ENCODE data around the gene ODAD3.

ODAD3 gene

GRCh38 chr19:11435057-11435832 is at the start of gene ODAD3, which contains the start of gene PRKCSH:
Gene ODAD3 (minus strand): TSS chr19:11435121. CDS start chr19:11435016, 105 bp downstream.
Gene PRKCSH (plus strand): TSS chr19:11435635. CDS start chr19:11436118, 483 bp downstream.
- Histone ChIP-seq H3K36me3 (ENCODE audit: control insufficient read depth, insufficient read depth, low read length) (peaks cover 19% of the 10 kb centered on the region), H3K9me3 (ENCODE audit: control insufficient read depth, insufficient read depth, low read length) (no peaks in the 10 kb centered on the region), H3K9ac (ENCODE audit: low read depth, low read length) (peak within 1 kb of the TSS; percentile 87), H3K4me1 (ENCODE audit: control insufficient read depth, insufficient read depth, low read length) (peaks cover 4% of the 10 kb centered on the region), H3K27me3 (ENCODE audit: control insufficient read depth, insufficient read depth, low read length) (no peaks in the 10 kb centered on the region), H3K4me3 (ENCODE audit: low read depth, low read length) (peak within 1 kb of the TSS; percentile 95)

GRCh38 chr19:11483366-11484111 is 48.6 kb upstream of the ODAD3 start:
- Histone ChIP-seq H3K9me3 (ENCODE audit: control insufficient read depth, insufficient read depth, low read length) (no peaks in the 10 kb centered on the region), H3K4me3 (ENCODE audit: low read depth, low read length) (peak overlapping the region; percentile 18), H3K27me3 (ENCODE audit: control insufficient read depth, insufficient read depth, low read length) (peaks cover 23% of the 10 kb centered on the region), H3K36me3 (ENCODE audit: control insufficient read depth, insufficient read depth, low read length) (no peaks in the 10 kb centered on the region), H3K4me1 (ENCODE audit: control insufficient read depth, insufficient read depth, low read length) (no peaks in the 10 kb centered on the region), H3K9ac (ENCODE audit: low read depth, low read length) (no peak overlapping the region)

DNA sequence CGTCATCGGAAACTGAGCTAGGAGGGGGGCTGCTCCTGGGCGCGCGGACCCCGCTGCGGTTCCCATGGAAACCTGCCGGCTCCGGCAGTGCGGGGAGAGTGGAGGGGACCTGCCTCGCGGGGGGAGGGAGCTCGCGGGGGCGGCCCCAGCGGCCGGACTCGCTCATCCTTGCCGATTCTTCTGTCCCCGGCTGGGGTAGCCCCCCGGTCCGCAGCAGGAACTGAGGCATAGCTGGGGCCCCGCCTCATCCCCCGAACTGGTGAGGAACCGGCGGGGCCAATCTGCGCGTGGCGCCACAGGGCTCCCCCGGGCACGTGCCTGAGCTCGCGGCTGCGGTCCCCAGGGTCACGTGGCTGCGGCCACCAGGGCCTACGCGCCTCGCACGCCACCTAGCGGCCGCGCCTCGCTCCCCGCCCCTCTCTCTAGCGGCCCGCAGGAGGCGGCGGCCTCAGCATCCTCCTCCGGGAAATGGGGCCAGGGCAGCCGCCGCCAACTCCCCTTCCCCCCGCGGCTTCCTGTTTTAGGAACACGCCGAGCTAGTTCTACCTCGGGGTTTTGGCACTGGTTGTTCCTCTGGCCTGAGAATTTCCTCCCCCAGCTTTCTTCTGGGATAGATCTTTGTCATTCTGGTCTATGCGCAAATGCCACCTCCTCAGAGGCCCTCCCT is 47.6 kb upstream of the ODAD3 start:
- no peaks in the 10 kb centered on the region for H3K36me3 ChIP-seq (ENCODE audit: control insufficient read depth, insufficient read depth, low read length)
- H3K4me1 ChIP-seq (ENCODE audit: control insufficient read depth, insufficient read depth, low read length) = no peaks in the 10 kb centered on the region
- H3K9ac ChIP-seq (ENCODE audit: low read depth, low read length) = no peak overlapping the region
- H3K9me3 ChIP-seq (ENCODE audit: control insufficient read depth, insufficient read depth, low read length) = no peaks in the 10 kb centered on the region
- peaks cover 26% of the 10 kb centered on the region for H3K27me3 ChIP-seq (ENCODE audit: control insufficient read depth, insufficient read depth, low read length)
- peak overlapping the region; percentile 26 for H3K4me3 ChIP-seq (ENCODE audit: low read depth, low read length)

DNA sequence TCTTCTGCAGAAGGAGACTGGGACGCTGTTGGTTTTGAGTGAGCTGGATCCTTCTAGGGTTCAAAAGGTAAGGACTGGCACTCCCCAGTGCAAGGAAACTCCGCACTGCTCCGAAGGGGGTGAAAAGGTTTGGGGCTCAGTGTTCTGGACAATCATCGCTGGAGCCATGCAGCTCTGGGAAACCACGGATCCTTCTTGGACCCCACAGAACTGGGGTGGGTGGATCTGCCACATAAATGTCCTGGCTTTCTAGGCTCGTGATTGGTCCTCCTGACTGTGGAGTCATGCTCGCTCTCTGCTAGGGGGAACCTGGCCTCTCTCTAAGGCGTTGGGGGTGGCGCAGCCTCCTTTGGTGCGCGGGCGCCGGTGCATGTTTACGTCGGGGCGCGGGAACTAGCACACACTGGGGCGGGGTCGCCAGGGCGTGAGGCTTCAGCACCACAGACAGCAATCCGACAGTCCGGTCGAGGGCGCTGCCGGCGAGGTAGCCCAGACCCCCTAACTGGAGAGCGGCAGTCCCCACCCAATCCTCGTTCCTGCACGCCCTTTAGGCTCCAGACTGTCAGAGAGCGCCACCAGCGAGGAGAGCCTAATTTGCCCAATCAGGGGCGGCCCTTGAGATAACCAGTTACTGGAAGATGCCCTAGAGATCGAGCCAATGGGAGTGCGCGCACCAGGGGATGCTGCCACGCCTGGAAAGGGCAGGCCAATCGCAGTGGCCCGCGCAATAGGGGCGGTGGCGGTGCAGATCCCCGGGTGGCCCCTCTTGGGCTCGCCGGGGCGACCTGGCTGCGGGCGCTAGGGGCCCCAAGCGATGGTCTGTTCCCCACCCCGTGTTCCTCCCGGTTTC is 46.8 kb upstream of the ODAD3 start:
- Histone ChIP-seq H3K4me3 (ENCODE audit: low read depth, low read length) (peak overlapping the region; percentile 37), H3K9ac (ENCODE audit: low read depth, low read length) (no peak overlapping the region), H3K27me3 (ENCODE audit: control insufficient read depth, insufficient read depth, low read length) (peaks cover 26% of the 10 kb centered on the region), H3K4me1 (ENCODE audit: control insufficient read depth, insufficient read depth, low read length) (no peaks in the 10 kb centered on the region), H3K9me3 (ENCODE audit: control insufficient read depth, insufficient read depth, low read length) (no peaks in the 10 kb centered on the region), H3K36me3 (ENCODE audit: control insufficient read depth, insufficient read depth, low read length) (no peaks in the 10 kb centered on the region)

DNA sequence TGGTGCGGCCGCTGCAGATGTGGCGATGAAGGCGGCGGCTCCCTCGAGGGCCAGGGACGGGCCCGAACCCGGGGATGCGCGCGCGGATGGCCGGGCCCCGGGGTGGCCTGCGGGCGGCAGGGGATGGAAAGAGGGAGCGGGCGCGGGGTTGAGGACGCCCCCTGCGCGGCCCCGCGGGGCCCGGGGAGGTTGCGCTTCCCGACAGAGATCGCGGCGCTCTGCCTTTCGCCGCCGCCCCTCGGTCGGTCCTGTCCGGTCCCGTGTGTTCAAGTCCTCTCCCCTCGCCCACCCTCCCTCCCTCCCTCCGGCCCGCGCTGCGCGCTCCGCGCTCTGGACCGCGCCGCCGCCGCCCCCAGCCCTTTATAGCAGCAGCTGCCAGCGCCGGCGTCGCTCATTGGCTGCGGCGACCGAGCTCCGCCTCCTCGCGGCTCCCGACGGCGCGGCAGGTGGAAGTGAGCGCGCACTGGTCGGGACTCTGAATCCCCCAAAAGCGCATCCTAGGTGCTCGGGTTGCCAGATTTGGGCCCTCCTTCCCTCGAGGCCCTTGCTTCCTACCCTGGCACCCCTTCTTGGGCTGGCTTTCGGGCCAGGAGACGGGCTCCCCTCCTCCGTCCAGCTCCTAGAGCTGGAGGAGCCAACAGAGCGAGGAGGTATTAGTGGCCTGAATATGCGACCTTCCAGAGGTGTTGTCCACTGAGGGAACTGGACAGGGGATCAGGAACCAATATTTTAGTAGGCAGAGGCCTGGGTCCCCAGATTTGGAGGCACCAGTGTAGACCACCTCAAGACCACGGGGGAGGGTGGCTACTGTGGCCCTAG is 46.0 kb upstream of the ODAD3 start, which contains the start of gene ELAVL3:
ELAVL3 (minus strand) TSS at position 332 of the 819 bp plus-strand sequence. CDS start 438 bp downstream, outside the sequence.
- H3K4me3 ChIP-seq (ENCODE audit: low read depth, low read length) = peak within 1 kb of the TSS; percentile 37
- no peaks in the 10 kb centered on the region for H3K9me3 ChIP-seq (ENCODE audit: control insufficient read depth, insufficient read depth, low read length)
- H3K27me3 ChIP-seq (ENCODE audit: control insufficient read depth, insufficient read depth, low read length) = peaks cover 26% of the 10 kb centered on the region
- no peak within 1 kb of the TSS for H3K9ac ChIP-seq (ENCODE audit: low read depth, low read length)
- H3K36me3 ChIP-seq (ENCODE audit: control insufficient read depth, insufficient read depth, low read length) = no peaks in the 10 kb centered on the region
- no peaks in the 10 kb centered on the region for H3K4me1 ChIP-seq (ENCODE audit: control insufficient read depth, insufficient read depth, low read length)

- Histone ChIP-seq H3K36me3 (ENCODE audit: control insufficient read depth, insufficient read depth, low read length) (no peaks in the 10 kb centered on the region), H3K4me3 (ENCODE audit: low read depth, low read length) (peak overlapping the region; percentile 37), H3K9me3 (ENCODE audit: control insufficient read depth, insufficient read depth, low read length) (no peaks in the 10 kb centered on the region), H3K4me1 (ENCODE audit: control insufficient read depth, insufficient read depth, low read length) (no peaks in the 10 kb centered on the region), H3K9ac (ENCODE audit: low read depth, low read length) (no peak overlapping the region), H3K27me3 (ENCODE audit: control insufficient read depth, insufficient read depth, low read length) (peaks cover 26% of the 10 kb centered on the region)
Measured at GRCh38 chr19:11479898-11480714, 45.2 kb upstream of the ODAD3 start.

- Histone ChIP-seq H3K27me3 (ENCODE audit: control insufficient read depth, insufficient read depth, low read length) (peaks cover 26% of the 10 kb centered on the region), H3K4me1 (ENCODE audit: control insufficient read depth, insufficient read depth, low read length) (no peaks in the 10 kb centered on the region), H3K36me3 (ENCODE audit: control insufficient read depth, insufficient read depth, low read length) (no peaks in the 10 kb centered on the region), H3K9ac (ENCODE audit: low read depth, low read length) (no peak overlapping the region), H3K9me3 (ENCODE audit: control insufficient read depth, insufficient read depth, low read length) (no peaks in the 10 kb centered on the region), H3K4me3 (ENCODE audit: low read depth, low read length) (peak overlapping the region; percentile 52)
Measured at GRCh38 chr19:11479090-11479897, 44.4 kb upstream of the ODAD3 start.

- no peak overlapping the region for H3K9ac ChIP-seq (ENCODE audit: low read depth, low read length)
- no peaks in the 10 kb centered on the region for H3K4me1 ChIP-seq (ENCODE audit: control insufficient read depth, insufficient read depth, low read length)
- no peaks in the 10 kb centered on the region for H3K36me3 ChIP-seq (ENCODE audit: control insufficient read depth, insufficient read depth, low read length)
- H3K9me3 ChIP-seq (ENCODE audit: control insufficient read depth, insufficient read depth, low read length) = no peaks in the 10 kb centered on the region
- peaks cover 24% of the 10 kb centered on the region for H3K27me3 ChIP-seq (ENCODE audit: control insufficient read depth, insufficient read depth, low read length)
- peak overlapping the region; percentile 52 for H3K4me3 ChIP-seq (ENCODE audit: low read depth, low read length)
Measured at GRCh38 chr19:11478167-11479089, 43.5 kb upstream of the ODAD3 start.

GRCh38 chr19:11475861-11476260 is 40.9 kb upstream of the ODAD3 start:
- Histone ChIP-seq H3K4me3 (ENCODE audit: low read depth, low read length) (no peak overlapping the region), H3K9ac (ENCODE audit: low read depth, low read length) (no peak overlapping the region), H3K27me3 (ENCODE audit: control insufficient read depth, insufficient read depth, low read length) (peaks cover 9% of the 10 kb centered on the region), H3K9me3 (ENCODE audit: control insufficient read depth, insufficient read depth, low read length) (no peaks in the 10 kb centered on the region), H3K4me1 (ENCODE audit: control insufficient read depth, insufficient read depth, low read length) (no peaks in the 10 kb centered on the region), H3K36me3 (ENCODE audit: control insufficient read depth, insufficient read depth, low read length) (no peaks in the 10 kb centered on the region)

All from iPS-15b (cell line).